WTC11 (cell line): Measurements from ENCODE around the gene SORCS2. TPM values are rescaled to one million over a fixed set of nuclear protein-coding genes. Genes with fewer than 3 reads are reported as not detected.

Experiments used
- ATAC-seq: fragments of 200-7000 bp; cut with Tn5 transposase; 2 replicates; pipeline ENCODE4 v1.10.0; 2021; ENCODE audit warnings: mild to moderate bottlenecking, moderate library complexity
- CTCF ChIA-PET: fragments of 300-600 bp; sonication (Branson Sonifier 250); formaldehyde crosslinking; loops from one replicate; lab custom pipeline; 2021; ENCODE audit warnings: antibody characterized with exemption; lab: Charles Lee
- POLR2A ChIA-PET: fragments of 350-600 bp; sonication (Branson Sonifier 250); formaldehyde crosslinking; loops from one replicate; lab custom pipeline; 2021; ENCODE audit warnings: antibody characterized with exemption; lab: Charles Lee
- DNase-seq: peaks from one replicate; pipeline ENCODE4 v3.0.0; 2021; ENCODE audit warnings: low spot score
- H3K27ac Mint-ChIP-seq: 2 replicates; pipeline ENCODE4 v1.8.0; 2021; ENCODE audit warnings: mixed read lengths
- H3K27me3 Mint-ChIP-seq: 2 replicates; pipeline ENCODE4 v1.8.0; 2021; ENCODE audit warnings: low read depth, mild to moderate bottlenecking, moderate library complexity, mixed read lengths
- H3K36me3 Mint-ChIP-seq: 2 replicates; pipeline ENCODE4 v1.8.0; 2021; ENCODE audit warnings: mixed read lengths
- H3K4me1 Mint-ChIP-seq: 2 replicates; pipeline ENCODE4 v1.8.0; 2022; ENCODE audit warnings: mixed read lengths
- H3K4me3 Mint-ChIP-seq: 2 replicates; pipeline ENCODE4 v1.8.0; 2021; ENCODE audit warnings: mild to moderate bottlenecking, moderate library complexity, mixed read lengths
- H3K9me3 Mint-ChIP-seq: 2 replicates; pipeline ENCODE4 v1.8.0; 2021; ENCODE audit warnings: mixed read lengths
- FOXP1 ChIP-seq: sonication (generic); formaldehyde crosslinking; IDR thresholded peaks from 2 replicates; pipeline ENCODE4 v1.8.0; 2022; ENCODE audit warnings: missing genetic modification reagents, mild to moderate bottlenecking, moderate library complexity, borderline replicate concordance
- GRHL2 ChIP-seq: fragments of 250-450 bp; sonication (Bioruptor Pico); IDR thresholded peaks from 2 replicates; pipeline ENCODE4 v1.8.0; 2022; ENCODE audit warnings: mild to moderate bottlenecking, moderate library complexity; ENCODE audit not compliant: insufficient replicate concordance, severe bottlenecking
- KAT7 ChIP-seq: sonication (generic); formaldehyde crosslinking; IDR thresholded peaks from 2 replicates; pipeline ENCODE4 v1.8.1; 2023; ENCODE audit warnings: missing genetic modification reagents, mild to moderate bottlenecking, borderline replicate concordance
- MAX ChIP-seq: sonication (generic); formaldehyde crosslinking; IDR thresholded peaks from 2 replicates; pipeline ENCODE4 v1.8.0; 2022; ENCODE audit warnings: mild to moderate bottlenecking, missing genetic modification reagents
- MYBL2 ChIP-seq: sonication (generic); formaldehyde crosslinking; IDR thresholded peaks from 2 replicates; pipeline ENCODE4 v1.8.1; 2023; ENCODE audit warnings: mild to moderate bottlenecking, moderate library complexity, missing genetic modification reagents
- NFATC4 ChIP-seq: fragments of 250-450 bp; sonication (Bioruptor Pico); IDR thresholded peaks from 2 replicates; pipeline ENCODE4 v1.9.0; 2021; ENCODE audit warnings: mild to moderate bottlenecking
- NR1H2 ChIP-seq: sonication (generic); formaldehyde crosslinking; IDR thresholded peaks from 2 replicates; pipeline ENCODE4 v1.9.0; 2021; ENCODE audit warnings: mild to moderate bottlenecking, moderate library complexity, missing genetic modification reagents
- TP53 ChIP-seq: sonication (generic); formaldehyde crosslinking; IDR thresholded peaks from 2 replicates; pipeline ENCODE4 v1.8.1; 2023; ENCODE audit warnings: mild to moderate bottlenecking, missing genetic modification reagents
- USF1 ChIP-seq: sonication (generic); formaldehyde crosslinking; IDR thresholded peaks from 2 replicates; pipeline ENCODE4 v1.8.0; 2022; ENCODE audit warnings: mild to moderate bottlenecking, missing genetic modification reagents
- ZBTB43 ChIP-seq: sonication (generic); formaldehyde crosslinking; IDR thresholded peaks from 2 replicates; pipeline ENCODE4 v1.8.1; 2023; ENCODE audit warnings: mild to moderate bottlenecking, missing genetic modification reagents
- ZNF317 ChIP-seq: sonication (generic); formaldehyde crosslinking; IDR thresholded peaks from 2 replicates; pipeline ENCODE4 v1.8.1; 2023; ENCODE audit warnings: low read depth, mild to moderate bottlenecking, moderate library complexity, missing genetic modification reagents, borderline replicate concordance
- ZNF532 ChIP-seq: fragments of 250-450 bp; sonication (Bioruptor Pico); IDR thresholded peaks from 2 replicates; pipeline ENCODE4 v1.9.0; 2021; ENCODE audit warnings: mild to moderate bottlenecking, borderline replicate concordance
- total RNA-seq: library from RNA; stranded (reverse); gene quantifications from 3 replicates; pipeline ENCODE4 v1.2.3, GENCODE V29; 2021
- TF ChIP-seq, protein P1 (sequence below): sonication (generic); formaldehyde crosslinking; IDR thresholded peaks from 2 replicates; pipeline ENCODE4 v1.8.1; 2022; ENCODE audit warnings: mild to moderate bottlenecking, moderate library complexity, missing genetic modification reagents
- TF ChIP-seq, protein P2 (sequence below): sonication (generic); formaldehyde crosslinking; conservative IDR thresholded peaks from 2 replicates; pipeline ENCODE4 v1.8.1; 2022; ENCODE audit warnings: mild to moderate bottlenecking, missing genetic modification reagents
- TF ChIP-seq, protein P3 (sequence below): sonication (generic); formaldehyde crosslinking; IDR thresholded peaks from 2 replicates; pipeline ENCODE4 v1.8.0; 2023; ENCODE audit warnings: missing genetic modification reagents, mild to moderate bottlenecking, borderline replicate concordance

Gene SORCS2
- total RNA-seq, 1 experiment from 2014 or later: 6.6 TPM

GRCh38 chr4:7165874-7166201 is 26.5 kb upstream of the SORCS2 start:
- ChIA-PET CTCF (interaction anchor here (0.6 to 1.4 kb wide), 3 partner anchors 9 to 26 kb away, joined by 3 to 6 read pairs (median 3); partner anchors contain the start of gene SORCS2), POLR2A (no interaction called here)
- no peaks in the 10 kb centered on the region for H3K36me3 Mint-ChIP-seq
- TF ChIP-seq, protein P1, sequence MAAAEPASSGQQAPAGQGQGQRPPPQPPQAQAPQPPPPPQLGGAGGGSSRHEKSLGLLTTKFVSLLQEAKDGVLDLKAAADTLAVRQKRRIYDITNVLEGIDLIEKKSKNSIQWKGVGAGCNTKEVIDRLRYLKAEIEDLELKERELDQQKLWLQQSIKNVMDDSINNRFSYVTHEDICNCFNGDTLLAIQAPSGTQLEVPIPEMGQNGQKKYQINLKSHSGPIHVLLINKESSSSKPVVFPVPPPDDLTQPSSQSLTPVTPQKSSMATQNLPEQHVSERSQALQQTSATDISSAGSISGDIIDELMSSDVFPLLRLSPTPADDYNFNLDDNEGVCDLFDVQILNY: no peak
- no peak for TF ChIP-seq NR1H2 (CRISPR knock-in tag)
- TF ChIP-seq USF1 (CRISPR knock-in tag): no peak
- TF ChIP-seq MYBL2 (CRISPR knock-in tag): no peak
- TF ChIP-seq, protein P2, sequence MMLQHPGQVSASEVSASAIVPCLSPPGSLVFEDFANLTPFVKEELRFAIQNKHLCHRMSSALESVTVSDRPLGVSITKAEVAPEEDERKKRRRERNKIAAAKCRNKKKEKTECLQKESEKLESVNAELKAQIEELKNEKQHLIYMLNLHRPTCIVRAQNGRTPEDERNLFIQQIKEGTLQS (CRISPR knock-in tag): no peak
- H3K4me3 Mint-ChIP-seq: no peak overlapping the region
- no peaks in the 10 kb centered on the region for H3K9me3 Mint-ChIP-seq
- DNase-seq (no peak), ATAC-seq (no peak)
- no peaks in the 10 kb centered on the region; the same call in 1 of the 2 replicates for H3K27me3 Mint-ChIP-seq
- H3K4me1 Mint-ChIP-seq: no peaks in the 10 kb centered on the region
- no peak overlapping the region for H3K27ac Mint-ChIP-seq

- H3K27ac Mint-ChIP-seq: no peak overlapping the region
- POLR2A ChIA-PET: no interaction called here
- no peak overlapping the region for H3K4me3 Mint-ChIP-seq
- TF ChIP-seq TP53 (CRISPR knock-in tag) (no peak), NFATC4 (CRISPR knock-in tag) (no peak), ZNF532 (no peak), KAT7 (no peak), ZNF317 (CRISPR knock-in tag) (no peak), ZBTB43 (CRISPR knock-in tag) (no peak), NR1H2 (CRISPR knock-in tag) (no peak), GRHL2 (CRISPR knock-in tag) (no peak), FOXP1 (CRISPR knock-in tag) (no peak), MAX (CRISPR knock-in tag) (no peak)
- TF ChIP-seq, protein P3, sequence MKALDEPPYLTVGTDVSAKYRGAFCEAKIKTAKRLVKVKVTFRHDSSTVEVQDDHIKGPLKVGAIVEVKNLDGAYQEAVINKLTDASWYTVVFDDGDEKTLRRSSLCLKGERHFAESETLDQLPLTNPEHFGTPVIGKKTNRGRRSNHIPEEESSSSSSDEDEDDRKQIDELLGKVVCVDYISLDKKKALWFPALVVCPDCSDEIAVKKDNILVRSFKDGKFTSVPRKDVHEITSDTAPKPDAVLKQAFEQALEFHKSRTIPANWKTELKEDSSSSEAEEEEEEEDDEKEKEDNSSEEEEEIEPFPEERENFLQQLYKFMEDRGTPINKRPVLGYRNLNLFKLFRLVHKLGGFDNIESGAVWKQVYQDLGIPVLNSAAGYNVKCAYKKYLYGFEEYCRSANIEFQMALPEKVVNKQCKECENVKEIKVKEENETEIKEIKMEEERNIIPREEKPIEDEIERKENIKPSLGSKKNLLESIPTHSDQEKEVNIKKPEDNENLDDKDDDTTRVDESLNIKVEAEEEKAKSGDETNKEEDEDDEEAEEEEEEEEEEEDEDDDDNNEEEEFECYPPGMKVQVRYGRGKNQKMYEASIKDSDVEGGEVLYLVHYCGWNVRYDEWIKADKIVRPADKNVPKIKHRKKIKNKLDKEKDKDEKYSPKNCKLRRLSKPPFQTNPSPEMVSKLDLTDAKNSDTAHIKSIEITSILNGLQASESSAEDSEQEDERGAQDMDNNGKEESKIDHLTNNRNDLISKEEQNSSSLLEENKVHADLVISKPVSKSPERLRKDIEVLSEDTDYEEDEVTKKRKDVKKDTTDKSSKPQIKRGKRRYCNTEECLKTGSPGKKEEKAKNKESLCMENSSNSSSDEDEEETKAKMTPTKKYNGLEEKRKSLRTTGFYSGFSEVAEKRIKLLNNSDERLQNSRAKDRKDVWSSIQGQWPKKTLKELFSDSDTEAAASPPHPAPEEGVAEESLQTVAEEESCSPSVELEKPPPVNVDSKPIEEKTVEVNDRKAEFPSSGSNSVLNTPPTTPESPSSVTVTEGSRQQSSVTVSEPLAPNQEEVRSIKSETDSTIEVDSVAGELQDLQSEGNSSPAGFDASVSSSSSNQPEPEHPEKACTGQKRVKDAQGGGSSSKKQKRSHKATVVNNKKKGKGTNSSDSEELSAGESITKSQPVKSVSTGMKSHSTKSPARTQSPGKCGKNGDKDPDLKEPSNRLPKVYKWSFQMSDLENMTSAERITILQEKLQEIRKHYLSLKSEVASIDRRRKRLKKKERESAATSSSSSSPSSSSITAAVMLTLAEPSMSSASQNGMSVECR (CRISPR knock-in tag): no peak
- H3K4me1 Mint-ChIP-seq: no peaks in the 10 kb centered on the region
- no peaks in the 10 kb centered on the region for H3K36me3 Mint-ChIP-seq
- H3K27me3 Mint-ChIP-seq: no peaks in the 10 kb centered on the region; the same call in 1 of the 2 replicates
- H3K9me3 Mint-ChIP-seq: no peaks in the 10 kb centered on the region
- DNase-seq: no peak
- no peak for ATAC-seq
- CTCF ChIA-PET: interaction anchor here (0.6 to 1.6 kb wide), 4 partner anchors 9 to 26 kb away, joined by 3 to 6 read pairs (median 4); partner anchors contain the start of gene SORCS2
Measured at GRCh38 chr4:7166237-7166636, 26.1 kb upstream of the SORCS2 start.
